H1 (cell line): ENCODE results near the gene PPP2R2C. TPM values are rescaled to one million over a fixed set of nuclear protein-coding genes. Genes with fewer than 3 reads are reported as not detected.

ENCODE experiments used
- CTCF ChIA-PET: fragments of 300-600 bp; sonication (Branson Sonifier 250); formaldehyde crosslinking; loops from one replicate; lab custom pipeline; 2021; ENCODE audit not compliant: partially characterized antibody; lab: Charles Lee
- POLR2A ChIA-PET: fragments of 300-600 bp; sonication (Branson Sonifier 250); formaldehyde crosslinking; loops from one replicate; lab custom pipeline; 2021; ENCODE audit warnings: inconsistent platforms; ENCODE audit not compliant: partially characterized antibody; lab: Charles Lee
- DNase-seq, 2 experiments: peaks; one replicate each; pipeline versions ENCODE4 v3.0.0 to v3.0.0-alpha.2; 2010 to 2022; ENCODE audit warnings: low spot score in 2 of 2, low read depth in 1 of 2, mixed read lengths in 1 of 2
- FAIRE-seq: peaks from 2 replicates; lab custom pipeline; 2011; peaks lifted over from hg19 to GRCh38; lab: Jason Lieb, UNC
- H2AFZ ChIP-seq: 2 replicates; pipeline ENCODE4 v1.8.1; 2012; ENCODE audit warnings: low read length, inconsistent platforms
- H2AK5ac ChIP-seq: 2 replicates; pipeline ENCODE4 v1.6.1; 2013; ENCODE audit warnings: low read depth, low read length
- H2BK120ac ChIP-seq: replicated peaks from 2 replicates; pipeline ENCODE3; 2013; ENCODE audit warnings: low read depth, low read length, inconsistent platforms
- H2BK12ac ChIP-seq: 2 replicates; pipeline ENCODE4 v1.6.1; 2013; ENCODE audit warnings: low read depth, low read length
- H2BK15ac ChIP-seq: 2 replicates; pipeline ENCODE4 v1.6.1; 2013; ENCODE audit warnings: low read length
- H2BK20ac ChIP-seq: 2 replicates; pipeline ENCODE4 v1.6.1; 2013; ENCODE audit warnings: low read length
- H2BK5ac ChIP-seq: 2 replicates; pipeline ENCODE4 v1.6.1; 2013; ENCODE audit warnings: low read depth, low read length
- H3K14ac ChIP-seq: 2 replicates; pipeline ENCODE4 v1.6.1; 2013; ENCODE audit warnings: inconsistent platforms; ENCODE audit not compliant: insufficient read length
- H3K18ac ChIP-seq: 2 replicates; pipeline ENCODE4 v1.6.1; 2013; ENCODE audit warnings: low read length; ENCODE audit errors: extremely low read depth
- H3K23ac ChIP-seq: 2 replicates; pipeline ENCODE4 v1.6.1; 2013; ENCODE audit warnings: inconsistent platforms; ENCODE audit not compliant: insufficient read length
- H3K23me2 ChIP-seq: 2 replicates; pipeline ENCODE4 v1.6.1; 2013; ENCODE audit warnings: low read depth, low read length
- H3K27ac ChIP-seq: 2 replicates; pipeline ENCODE4 v1.6.1; 2011; ENCODE audit warnings: low read depth, low read length, inconsistent platforms
- H3K27me3 ChIP-seq, 4 experiments: replicated peaks in 1 of 4; 1 replicate in 1 of 4; 2 replicates in 3 of 4; pipeline versions ENCODE4 v1.6.1 to v1.8.1; 2011 to 2013; ENCODE audit warnings: low read length in 3 of 4, mild to moderate bottlenecking in 3 of 4, inconsistent platforms in 2 of 4, mixed read lengths in 2 of 4, moderate library complexity in 1 of 4; ENCODE audit not compliant: control insufficient read depth in 3 of 4, insufficient read depth in 3 of 4; ENCODE audit errors: extremely low read depth in 1 of 4
- H3K36me3 ChIP-seq, 4 experiments: 2 replicates each; pipeline versions ENCODE4 v1.6.1 to v1.8.1; 2011 to 2013; ENCODE audit warnings: mild to moderate bottlenecking in 4 of 4, low read length in 3 of 4, moderate library complexity in 2 of 4, control low read depth in 1 of 4, inconsistent platforms in 1 of 4; ENCODE audit not compliant: insufficient read depth in 4 of 4, control insufficient read depth in 2 of 4
- H3K4ac ChIP-seq: replicated peaks from 2 replicates; pipeline ENCODE3; 2013; ENCODE audit warnings: low read length, low read depth, mixed read lengths, inconsistent platforms; ENCODE audit not compliant: insufficient read length
- H3K4me1 ChIP-seq, 4 experiments: replicated peaks in 1 of 4; 1 replicate in 1 of 4; 2 replicates in 3 of 4; pipeline versions ENCODE4 v1.6.1 to v1.8.1; 2011 to 2013; ENCODE audit warnings: low read length in 3 of 4, inconsistent platforms in 2 of 4, mixed read lengths in 1 of 4; ENCODE audit not compliant: insufficient read depth in 4 of 4, control insufficient read depth in 3 of 4
- H3K4me2 ChIP-seq, 2 experiments: 2 replicates each; pipeline versions ENCODE4 v1.6.1 to v1.8.1; 2011 to 2013; ENCODE audit warnings: low read depth in 2 of 2, low read length in 2 of 2, control low read depth in 1 of 2, inconsistent platforms in 1 of 2, mild to moderate bottlenecking in 1 of 2; ENCODE audit not compliant: insufficient read depth in 1 of 2
- H3K4me3 ChIP-seq, 4 experiments: fragments of 200-600, 300-600 bp in 1 of 4; sonication (generic), shearing (Covaris generic), sonication (Bioruptor Twin) in 1 of 4; 2 replicates each; pipeline versions ENCODE4 v1.5.1 to v1.8.1; 2011 to 2016; ENCODE audit warnings: low read length in 4 of 4, low read depth in 3 of 4, control low read depth in 2 of 4, inconsistent platforms in 2 of 4, mild to moderate bottlenecking in 2 of 4, mixed read lengths in 1 of 4, moderate library complexity in 1 of 4; ENCODE audit not compliant: insufficient read depth in 2 of 4; ENCODE audit errors: extremely low read depth in 1 of 4
- H3K56ac ChIP-seq: replicated peaks from 2 replicates; pipeline ENCODE3; 2013; ENCODE audit warnings: low read depth, mild to moderate bottlenecking, mixed read lengths, low read length, inconsistent platforms; ENCODE audit not compliant: insufficient read length
- H3K79me1 ChIP-seq: 2 replicates; pipeline ENCODE4 v1.6.1; 2013; ENCODE audit warnings: low read depth, low read length, control low read depth
- H3K79me2 ChIP-seq, 2 experiments: 2 replicates each; pipeline versions ENCODE4 v1.6.1 to v1.8.1; 2012 to 2013; ENCODE audit warnings: low read length in 2 of 2, mild to moderate bottlenecking in 2 of 2, inconsistent platforms in 1 of 2; ENCODE audit not compliant: insufficient read depth in 2 of 2, control insufficient read depth in 1 of 2
- H3K9ac ChIP-seq, 4 experiments: replicated peaks in 1 of 4; 1 replicate in 1 of 4; 2 replicates in 3 of 4; pipeline versions ENCODE4 v1.6.1 to v1.8.1; 2011 to 2013; ENCODE audit warnings: low read depth in 3 of 4, low read length in 3 of 4, control low read depth in 2 of 4, mild to moderate bottlenecking in 2 of 4, moderate library complexity in 2 of 4, inconsistent platforms in 1 of 4; ENCODE audit errors: extremely low read depth in 1 of 4
- H3K9me3 ChIP-seq, 2 experiments: 2 replicates each; pipeline versions ENCODE4 v1.6.1 to v1.8.1; 2012 to 2013; ENCODE audit warnings: mild to moderate bottlenecking in 2 of 2, moderate library complexity in 2 of 2, control low read depth in 1 of 2, inconsistent platforms in 1 of 2, low read depth in 1 of 2, low read length in 1 of 2, mixed read lengths in 1 of 2; ENCODE audit not compliant: insufficient read depth in 2 of 2
- H4K20me1 ChIP-seq, 2 experiments: replicated peaks in 1 of 2; 2 replicates each; pipeline versions ENCODE3 to v1.8.1; 2011 to 2013; ENCODE audit warnings: inconsistent platforms in 2 of 2, low read length in 2 of 2, mild to moderate bottlenecking in 1 of 2; ENCODE audit not compliant: insufficient read depth in 2 of 2, control insufficient read depth in 1 of 2
- H4K5ac ChIP-seq: 2 replicates; pipeline ENCODE4 v1.6.1; 2013; ENCODE audit warnings: low read length, low read depth, mixed read lengths, inconsistent platforms; ENCODE audit not compliant: insufficient read length
- H4K8ac ChIP-seq: 2 replicates; pipeline ENCODE4 v1.8.0; 2013; ENCODE audit warnings: mild to moderate bottlenecking, moderate library complexity, low read length, inconsistent platforms; ENCODE audit not compliant: insufficient read depth; ENCODE audit errors: extremely low read depth
- H4K91ac ChIP-seq: replicated peaks from 2 replicates; pipeline ENCODE3; 2013; ENCODE audit warnings: low read length, mixed read lengths, inconsistent platforms; ENCODE audit not compliant: insufficient read length
- EP300 ChIP-seq, 2 experiments: IDR thresholded peaks; 1 replicate in 1 of 2; 2 replicates in 1 of 2; pipeline ENCODE4 v1.6.1; 2011 to 2012; ENCODE audit warnings: low read depth in 2 of 2, low read length in 2 of 2, mild to moderate bottlenecking in 2 of 2, borderline replicate concordance in 1 of 2, inconsistent platforms in 1 of 2, moderate library complexity in 1 of 2
- EZH2 ChIP-seq: fragments of 200-600 bp; sonication (generic); IDR thresholded peaks from 2 replicates; pipeline ENCODE4 v1.7.1; 2012; ENCODE audit warnings: low read depth, mild to moderate bottlenecking, moderate library complexity, low read length, inconsistent platforms; ENCODE audit not compliant: severe bottlenecking
- GTF2F1 ChIP-seq: IDR thresholded peaks from 2 replicates; pipeline ENCODE4 v1.6.1; 2012; ENCODE audit warnings: low read depth, low read length, improper control_type of control experiment, borderline replicate concordance
- RAD21 ChIP-seq, 2 experiments: IDR thresholded peaks in 1 of 2; conservative IDR thresholded peaks in 1 of 2; 2 replicates each; pipeline ENCODE4 v1.6.1; 2011; ENCODE audit warnings: low read depth in 2 of 2, low read length in 2 of 2, improper control_type of control experiment in 1 of 2, inconsistent platforms in 1 of 2, mild to moderate bottlenecking in 1 of 2, moderate library complexity in 1 of 2
- RNF2 ChIP-seq: fragments of 200-900, 300-1000 bp; sonication (generic); IDR thresholded peaks from 2 replicates; pipeline ENCODE4 v1.7.1; 2016; ENCODE audit warnings: borderline replicate concordance, low read depth, mild to moderate bottlenecking, antibody characterized with exemption, low read length; ENCODE audit not compliant: poor library complexity, severe bottlenecking; ENCODE audit errors: missing control alignments
- SP4 ChIP-seq: IDR thresholded peaks from 2 replicates; pipeline ENCODE4 v1.6.1; 2012; ENCODE audit warnings: low read length, inconsistent platforms
- SRF ChIP-seq: IDR thresholded peaks from 2 replicates; pipeline ENCODE4 v1.6.1; 2011; ENCODE audit warnings: mild to moderate bottlenecking, low read depth, low read length, moderate library complexity
- TEAD4 ChIP-seq: IDR thresholded peaks from 2 replicates; pipeline ENCODE4 v1.6.1; 2012; ENCODE audit warnings: low read depth, low read length, inconsistent platforms, mixed read lengths
- YY1 ChIP-seq: IDR thresholded peaks from 2 replicates; pipeline ENCODE4 v1.6.1; 2011; ENCODE audit warnings: low read depth, mild to moderate bottlenecking, low read length
- WGBS, 2 experiments: shearing (Covaris generic) in 1 of 2; methylation state at CpG; one replicate each; pipeline versions ENCODE4 v1.1.6 to v1.1.7; 2013 to 2015; ENCODE audit warnings: low lambda C conversion rate in 2 of 2, mixed read lengths in 2 of 2, inconsistent platforms in 1 of 2, low coverage in 1 of 2, missing lambda C conversion rate in 1 of 2; ENCODE audit not compliant: insufficient replicate concordance in 2 of 2, insufficient coverage in 1 of 2, insufficient read length in 1 of 2; ENCODE audit errors: extremely low coverage in 1 of 2, missing lambda C conversion rate in 1 of 2; 5-methylcytosine and 5-hydroxymethylcytosine counted together
- polyA plus RNA-seq, 7 experiments: library from polyadenylated mRNA; depleted of rRNA in 3 of 7; stranded (reverse) in 5 of 7; unstranded in 2 of 7; fragments of >200 nt in 5 of 7; fragments of 200-250 nt in 2 of 7; gene quantifications; 1 replicate in 5 of 7; 2 replicates in 1 of 7; 4 replicates in 1 of 7; pipeline versions ENCODE4 v1.2.1 to v1.2.3, GENCODE V29; 2011 to 2013; ENCODE audit warnings: missing spikeins in 2 of 7, mixed read lengths in 2 of 7
- total RNA-seq: library from RNA; stranded (reverse); fragmentation: NEBNext Ultra II Directional; extraction: Animal tissue kit (Norgen Biotek cat#: 25700); gene quantifications from 2 replicates; pipeline ENCODE4 v1.2.1, GENCODE V29; 2021

PPP2R2C gene
- total and polyA plus RNA-seq, 2 of the 8 experiments (the other 6 are each of a cell fraction or from before 2014, with no cell fraction given) = 6.4 TPM

DNA sequence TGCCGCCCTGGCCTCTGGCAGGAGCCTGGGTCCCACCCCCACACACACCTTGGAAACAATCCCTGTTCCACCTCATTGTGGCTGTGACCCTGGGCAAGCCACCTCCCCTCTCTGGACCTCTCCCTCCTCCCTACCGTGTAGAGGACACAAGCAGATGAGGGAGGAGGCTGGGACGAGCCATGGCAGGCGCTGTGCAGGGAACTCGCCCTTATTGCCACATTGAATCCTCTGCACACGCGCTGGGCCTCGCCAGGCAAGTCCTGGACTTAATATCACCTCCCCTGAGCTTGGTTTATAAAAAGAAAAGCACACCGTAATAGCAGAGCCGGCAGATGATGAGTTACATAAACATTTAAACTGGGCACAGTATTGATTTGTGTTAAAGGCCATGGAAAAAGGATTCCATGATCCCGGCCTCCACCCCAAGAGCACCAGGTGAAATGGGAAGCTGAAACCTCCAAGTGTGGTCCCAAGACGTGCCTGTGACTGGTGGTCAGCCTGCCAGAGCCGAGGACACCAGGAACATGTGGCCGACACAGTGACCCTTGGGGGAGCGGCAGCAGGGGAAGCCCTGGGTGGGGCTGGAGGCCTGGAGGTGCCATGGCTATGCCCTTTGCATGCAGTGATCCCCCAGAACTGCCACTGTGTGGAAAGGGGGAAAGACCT, 81.1 kb downstream of the PPP2R2C start:
- Histone ChIP-seq H3K4me3 (no peak overlapping the region), H3K27ac (no peak overlapping the region), H2BK15ac (no peak overlapping the region), H3K18ac (no peak overlapping the region), H2BK12ac (no peak overlapping the region), H4K91ac (no peak overlapping the region), H3K4me2 (no peak overlapping the region), H4K5ac (no peak overlapping the region), H2BK20ac (no peak overlapping the region), H2AK5ac (no peak overlapping the region), H3K79me1 (no peaks in the 10 kb centered on the region), H3K14ac (no peak overlapping the region), H3K56ac (no peak overlapping the region), H3K23me2 (no peaks in the 10 kb centered on the region), H4K8ac (no peak overlapping the region; the same call in 1 of the 2 replicates), H3K4ac (no peak overlapping the region), H2BK5ac (no peak overlapping the region), H3K23ac (no peak overlapping the region), H3K79me2 (no peaks in the 10 kb centered on the region), H3K36me3 (no peaks in the 10 kb centered on the region), H4K20me1 (no peaks in the 10 kb centered on the region), H3K27me3 (no peaks in the 10 kb centered on the region), H3K9me3 (no peaks in the 10 kb centered on the region), H3K4me1 (peaks cover 0 to 4% (median under 1%) of the 10 kb centered on the region in 4 experiments; a peak in 4 of 7 replicates), H2AFZ (no peak overlapping the region), H2BK120ac (no peak overlapping the region), H3K9ac (no peak overlapping the region)
- TF ChIP-seq RNF2 (no peak), TEAD4 (no peak), EP300 (IDR thresholded peaks at IDR 0.05; ENCODE audit: borderline replicate concordance in 1 of 2, low read depth in 2 of 2, low read length in 2 of 2) (no peak), RAD21 (IDR thresholded peaks at IDR 0.05 in 1 of 2, conservative IDR thresholded peaks at IDR 0.05 in 1 of 2; ENCODE audit: low read depth in 2 of 2, low read length in 2 of 2) (no peak), GTF2F1 (no peak), SP4 (no peak), SRF (no peak), YY1 (no peak), EZH2 (no peak)
- FAIRE-seq (no peak), DNase-seq (no peak)
- ChIA-PET POLR2A (interaction anchor here (1.0 kb wide), 1 partner anchor 14 kb away, joined by 3 read pairs; no protein-coding TSS in a partner anchor), CTCF (interaction anchor here (1.0 to 2.7 kb wide), 5 partner anchors 12 to 159 kb away, joined by 3 to 10 read pairs (median 6); no protein-coding TSS in a partner anchor)
- WGBS, 2 experiments = 87% methylated on average over 15 of the region's 15 CpGs; no CpG with 5 or more reads in 1 of the 2 experiments
